OCI-LY7 (cell line): Measurements from ENCODE around the gene AMZ2. TPM values are rescaled to one million over a fixed set of nuclear protein-coding genes. Genes with fewer than 3 reads are reported as not detected.
A peak's percentile ranks its signal among the peaks of the same experiment; 100 is the strongest.

Experiments used
- BruUV-seq: library from RNA; stranded (reverse); fragments of 400-500 nt; replicated peaks from 2 replicates; lab custom pipeline; 2021; lab: Mats Ljungman, UMichigan
- CTCF ChIA-PET: fragments of 300-600 bp; sonication (Branson Sonifier 250); formaldehyde crosslinking; loops from one replicate; lab custom pipeline; 2022; ENCODE audit warnings: antibody characterized with exemption; ENCODE audit not compliant: unreplicated experiment; lab: Charles Lee
- POLR2A ChIA-PET: fragments of 300-600 bp; sonication (Branson Sonifier 250); formaldehyde crosslinking; loops from one replicate; lab custom pipeline; 2022; ENCODE audit warnings: antibody characterized with exemption; lab: Charles Lee
- DNase-seq: peaks from one replicate; pipeline ENCODE4 v3.0.0-alpha.2; 2015; ENCODE audit warnings: low spot score
- H2AFZ ChIP-seq: fragments of 200-600 bp; sonication (generic), shearing (Covaris generic); 2 replicates; pipeline ENCODE4 v1.6.1; 2014; ENCODE audit warnings: mild to moderate bottlenecking, antibody characterized with exemption, low read length, moderate library complexity
- H3K27ac ChIP-seq: fragments of 200-600 bp; sonication (generic); 2 replicates; pipeline ENCODE4 v1.5.1; 2014; ENCODE audit warnings: mixed run types, low read depth, mild to moderate bottlenecking, moderate library complexity, low read length, inconsistent platforms; ENCODE audit not compliant: poor library complexity, severe bottlenecking
- H3K36me3 ChIP-seq: fragments of 200-600 bp; sonication (generic); 2 replicates; pipeline ENCODE4 v1.6.1; 2014; ENCODE audit warnings: mild to moderate bottlenecking, antibody characterized with exemption, low read length, moderate library complexity, mixed read lengths; ENCODE audit not compliant: insufficient read depth
- H3K4me1 ChIP-seq: fragments of 200-600 bp; sonication (generic); 2 replicates; pipeline ENCODE4 v1.5.1; 2014; ENCODE audit warnings: mild to moderate bottlenecking, low read length; ENCODE audit not compliant: insufficient read depth, poor library complexity, severe bottlenecking
- H3K4me2 ChIP-seq: fragments of 200-600 bp; sonication (generic); 2 replicates; pipeline ENCODE4 v1.6.1; 2014; ENCODE audit warnings: mild to moderate bottlenecking, low read length
- H3K4me3 ChIP-seq: fragments of 200-600 bp; sonication (generic); 2 replicates; pipeline ENCODE4 v1.5.1; 2014; ENCODE audit warnings: mild to moderate bottlenecking, low read depth, low read length; ENCODE audit not compliant: poor library complexity, severe bottlenecking
- H3K79me2 ChIP-seq: fragments of 200-600 bp; sonication (generic); 2 replicates; pipeline ENCODE4 v1.6.1; 2016; ENCODE audit warnings: low read depth, mild to moderate bottlenecking, low read length, moderate library complexity, mixed read lengths; ENCODE audit not compliant: insufficient read depth
- H3K9me2 ChIP-seq: fragments of 200-600 bp; sonication (generic); 2 replicates; pipeline ENCODE4 v1.6.1; 2016; ENCODE audit warnings: mild to moderate bottlenecking, low read length, mixed read lengths; ENCODE audit not compliant: insufficient read depth
- H3K9me3 ChIP-seq: fragments of 200-600 bp; sonication (generic); 2 replicates; pipeline ENCODE4 v1.6.1; 2014; ENCODE audit warnings: mild to moderate bottlenecking, mixed run types, low read length, mixed read lengths
- H4K20me1 ChIP-seq: fragments of 200-600 bp; sonication (generic); 2 replicates; pipeline ENCODE4 v1.6.1; 2014; ENCODE audit warnings: mild to moderate bottlenecking, antibody characterized with exemption, low read length, moderate library complexity, mixed read lengths; ENCODE audit not compliant: insufficient read depth
- EZH2phosphoT487 ChIP-seq: fragments of 200-600 bp; sonication (generic); IDR thresholded peaks from 2 replicates; pipeline ENCODE4 v1.6.1; 2018; ENCODE audit warnings: low read depth, borderline replicate concordance, mild to moderate bottlenecking, mixed run types, antibody characterized with exemption, low read length, moderate library complexity, mixed read lengths
- intact Hi-C: fragments of 100-400 bp; cut with micrococcal nuclease; formaldehyde crosslinking; loops from one replicate; pipeline ENCODE4 v1.10.0; 2022; ENCODE audit not compliant: unreplicated experiment
- total RNA-seq, 2 experiments: library from RNA; depleted of rRNA in 1 of 2; stranded (reverse); fragments of >200 nt in 1 of 2; shearing (Covaris generic) in 1 of 2; gene quantifications; 2 replicates each; pipeline ENCODE4 v1.2.3, GENCODE V29; 2014 to 2022
- TF ChIP-seq, protein P1 (sequence below): fragments of 200-600 bp; sonication (generic); conservative IDR thresholded peaks from 2 replicates; pipeline ENCODE4 v1.5.1; 2014; ENCODE audit warnings: mild to moderate bottlenecking, antibody characterized with exemption, low read length, moderate library complexity, mixed read lengths

AMZ2 gene
- total RNA-seq, 2 experiments from 2014 or later, result 117 to 248 TPM

DNA sequence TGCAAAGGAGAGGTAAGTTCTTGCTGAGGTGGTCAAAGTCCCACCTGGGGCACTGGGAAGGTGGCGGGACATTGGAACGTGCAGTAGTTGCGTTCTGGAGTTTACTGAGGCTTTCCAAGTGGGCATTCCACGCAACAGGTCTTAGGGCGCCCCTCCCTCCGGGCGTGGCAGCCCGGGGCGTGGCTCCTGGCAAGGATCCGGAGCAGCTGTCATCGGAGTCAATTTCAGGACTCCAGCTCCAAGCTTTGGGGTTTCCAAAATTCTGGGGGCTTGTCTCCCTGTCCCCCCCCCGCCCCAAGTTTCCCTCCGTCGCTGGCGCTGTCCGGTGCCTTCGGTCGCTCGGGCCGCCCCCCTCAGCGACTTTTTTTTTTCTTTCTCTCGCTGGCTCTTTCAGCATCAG lies 43.1 kb upstream of the AMZ2 start:
- peak overlapping the region; percentile 16; the same call in 1 of the 2 replicates for H2AFZ ChIP-seq
- H3K4me2 ChIP-seq, result peak overlapping the region; percentile 76
- H3K79me2 ChIP-seq, result peaks cover 35% of the 10 kb centered on the region
- TF ChIP-seq, protein P1, sequence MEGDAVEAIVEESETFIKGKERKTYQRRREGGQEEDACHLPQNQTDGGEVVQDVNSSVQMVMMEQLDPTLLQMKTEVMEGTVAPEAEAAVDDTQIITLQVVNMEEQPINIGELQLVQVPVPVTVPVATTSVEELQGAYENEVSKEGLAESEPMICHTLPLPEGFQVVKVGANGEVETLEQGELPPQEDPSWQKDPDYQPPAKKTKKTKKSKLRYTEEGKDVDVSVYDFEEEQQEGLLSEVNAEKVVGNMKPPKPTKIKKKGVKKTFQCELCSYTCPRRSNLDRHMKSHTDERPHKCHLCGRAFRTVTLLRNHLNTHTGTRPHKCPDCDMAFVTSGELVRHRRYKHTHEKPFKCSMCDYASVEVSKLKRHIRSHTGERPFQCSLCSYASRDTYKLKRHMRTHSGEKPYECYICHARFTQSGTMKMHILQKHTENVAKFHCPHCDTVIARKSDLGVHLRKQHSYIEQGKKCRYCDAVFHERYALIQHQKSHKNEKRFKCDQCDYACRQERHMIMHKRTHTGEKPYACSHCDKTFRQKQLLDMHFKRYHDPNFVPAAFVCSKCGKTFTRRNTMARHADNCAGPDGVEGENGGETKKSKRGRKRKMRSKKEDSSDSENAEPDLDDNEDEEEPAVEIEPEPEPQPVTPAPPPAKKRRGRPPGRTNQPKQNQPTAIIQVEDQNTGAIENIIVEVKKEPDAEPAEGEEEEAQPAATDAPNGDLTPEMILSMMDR, result no peak
- no peak for TF ChIP-seq EZH2phosphoT487
- H3K27ac ChIP-seq, result peak overlapping the region; percentile 84
- CTCF ChIA-PET, result interaction anchor here (0.6 to 1.2 kb wide), 2 partner anchors 32 to 257 kb away, joined by 3 read pairs; no protein-coding TSS in a partner anchor
- peaks cover 29% of the 10 kb centered on the region for H3K36me3 ChIP-seq
- H3K9me3 ChIP-seq, result no peaks in the 10 kb centered on the region
- no peaks in the 10 kb centered on the region for H4K20me1 ChIP-seq
- peak overlapping the region; percentile 77 for H3K4me3 ChIP-seq
- H3K4me1 ChIP-seq, result peaks cover 56% of the 10 kb centered on the region
- DNase-seq, result peak; percentile 59
- POLR2A ChIA-PET, result interaction anchor here (0.6 to 9.9 kb wide), 10 partner anchors 9 to 194 kb away, joined by 3 to 72 read pairs (median 3); partner anchors contain the start of gene AMZ2
- intact Hi-C loops, result loop anchor here (1.0 to 5.0 kb wide), 6 partner anchors 32 to 259 kb away; partner anchors contain the start of gene AMZ2
- BruUV-seq, result no TSS peak
- H3K9me2 ChIP-seq, result no peaks in the 10 kb centered on the region

DNA sequence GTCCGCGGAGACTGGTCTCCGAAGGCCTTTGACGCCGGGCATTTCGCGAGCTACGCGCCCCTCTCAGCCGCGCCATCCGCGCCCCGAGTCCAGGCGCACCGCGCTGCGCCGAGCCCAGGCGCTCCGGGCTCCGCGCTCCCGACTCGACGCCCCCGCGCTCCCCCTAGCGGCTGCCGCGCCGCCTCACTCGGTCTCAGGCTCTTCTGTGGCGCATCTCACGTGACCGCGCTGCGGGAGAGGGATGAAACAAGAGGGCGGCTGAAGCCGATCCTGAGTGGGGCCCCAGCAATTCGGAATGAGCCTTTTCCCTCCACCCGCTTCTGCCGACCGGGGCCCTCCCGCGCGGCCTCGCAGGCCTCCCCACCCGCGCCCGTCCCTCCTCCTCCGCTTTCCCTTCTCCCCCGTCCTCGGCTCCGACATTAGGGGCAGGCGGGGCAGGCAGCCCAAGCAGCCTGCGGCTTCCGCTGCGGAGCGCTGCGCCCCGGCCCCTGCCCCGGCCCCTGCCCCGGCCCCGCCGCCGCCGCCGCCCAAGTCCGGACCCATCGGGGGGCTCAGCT lies 42.5 kb upstream of the AMZ2 start:
- Histone ChIP-seq H2AFZ (no peak overlapping the region; the same call in 1 of the 2 replicates), H3K9me2 (no peaks in the 10 kb centered on the region), H3K79me2 (peaks cover 41% of the 10 kb centered on the region), H4K20me1 (no peaks in the 10 kb centered on the region), H3K27ac (peak overlapping the region; percentile 84), H3K4me3 (peak overlapping the region; percentile 77), H3K9me3 (no peaks in the 10 kb centered on the region), H3K36me3 (peaks cover 30% of the 10 kb centered on the region), H3K4me1 (peaks cover 55% of the 10 kb centered on the region), H3K4me2 (peak overlapping the region; percentile 76)
- POLR2A ChIA-PET, result interaction anchor here (0.6 to 9.9 kb wide), 13 partner anchors 9 to 253 kb away, joined by 3 to 72 read pairs (median 4); partner anchors contain the start of gene AMZ2
- TF ChIP-seq, protein P1, result peak; percentile 89
- TF ChIP-seq EZH2phosphoT487, result no peak
- DNase-seq, result peak; percentile 97
- intact Hi-C loops, result loop anchor here (1.0 to 2.0 kb wide), 4 partner anchors 33 to 193 kb away; partner anchors contain the start of gene AMZ2
- no TSS peak for BruUV-seq
- CTCF ChIA-PET, result interaction anchor here (0.9 to 1.1 kb wide), 2 partner anchors 19 to 84 kb away, joined by 3 to 4 read pairs; no protein-coding TSS in a partner anchor
